ENCODE results near the gene SAMD11.
"Not testable (repeated sequence)": the region's sequence is repeated elsewhere in the genome, so short reads cannot be mapped to it uniquely, and the experiment has no call there.

The SAMD11 gene, protein sequence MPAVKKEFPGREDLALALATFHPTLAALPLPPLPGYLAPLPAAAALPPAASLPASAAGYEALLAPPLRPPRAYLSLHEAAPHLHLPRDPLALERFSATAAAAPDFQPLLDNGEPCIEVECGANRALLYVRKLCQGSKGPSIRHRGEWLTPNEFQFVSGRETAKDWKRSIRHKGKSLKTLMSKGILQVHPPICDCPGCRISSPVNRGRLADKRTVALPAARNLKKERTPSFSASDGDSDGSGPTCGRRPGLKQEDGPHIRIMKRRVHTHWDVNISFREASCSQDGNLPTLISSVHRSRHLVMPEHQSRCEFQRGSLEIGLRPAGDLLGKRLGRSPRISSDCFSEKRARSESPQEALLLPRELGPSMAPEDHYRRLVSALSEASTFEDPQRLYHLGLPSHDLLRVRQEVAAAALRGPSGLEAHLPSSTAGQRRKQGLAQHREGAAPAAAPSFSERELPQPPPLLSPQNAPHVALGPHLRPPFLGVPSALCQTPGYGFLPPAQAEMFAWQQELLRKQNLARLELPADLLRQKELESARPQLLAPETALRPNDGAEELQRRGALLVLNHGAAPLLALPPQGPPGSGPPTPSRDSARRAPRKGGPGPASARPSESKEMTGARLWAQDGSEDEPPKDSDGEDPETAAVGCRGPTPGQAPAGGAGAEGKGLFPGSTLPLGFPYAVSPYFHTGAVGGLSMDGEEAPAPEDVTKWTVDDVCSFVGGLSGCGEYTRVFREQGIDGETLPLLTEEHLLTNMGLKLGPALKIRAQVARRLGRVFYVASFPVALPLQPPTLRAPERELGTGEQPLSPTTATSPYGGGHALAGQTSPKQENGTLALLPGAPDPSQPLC

DNA sequence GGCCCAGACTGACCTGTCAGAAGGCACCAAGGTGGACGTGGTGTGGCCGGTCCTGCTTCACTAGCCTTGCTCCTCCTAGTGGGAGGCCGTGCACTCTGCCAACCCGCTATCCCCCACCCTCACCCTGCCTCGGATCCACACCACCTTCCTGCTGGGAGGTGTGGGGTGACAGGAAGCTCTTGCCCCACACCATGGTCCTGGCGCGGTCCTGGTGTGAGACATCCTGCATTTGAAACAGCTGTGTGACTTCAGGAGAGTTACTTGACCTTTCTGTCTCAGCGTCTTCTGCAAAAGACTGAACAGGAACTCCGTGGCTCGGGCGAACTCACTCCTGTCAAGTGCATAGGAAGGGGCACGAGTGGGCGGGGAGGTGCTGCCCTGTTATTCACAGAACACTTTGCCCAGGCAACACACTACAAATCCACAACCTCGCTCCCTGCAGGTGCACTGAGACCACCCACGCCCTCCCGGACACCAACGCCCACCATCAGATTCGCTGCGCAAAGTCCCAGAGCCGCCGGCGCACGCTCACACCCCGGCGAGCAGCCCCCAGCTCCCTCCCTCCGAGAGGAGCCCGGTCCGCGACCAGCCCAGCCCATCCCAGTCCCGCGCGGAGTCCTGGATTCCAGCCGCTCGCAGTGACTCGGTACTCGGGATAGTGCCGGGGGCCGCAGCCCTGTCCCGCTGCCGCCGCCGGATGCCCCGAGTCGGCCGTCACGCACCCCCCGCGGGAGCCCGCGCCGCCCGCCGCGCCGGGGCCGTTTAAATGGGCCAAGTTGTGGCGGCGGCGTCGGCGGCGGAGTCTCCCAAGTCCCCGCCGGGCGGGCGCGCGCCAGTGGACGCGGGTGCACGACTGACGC, at the start of gene SAMD11:
Gene SAMD11 (plus strand): TSS at position 793 of the 860 bp plus-strand sequence. CDS start 509 bp downstream, outside the sequence.
- DNase-seq = peak; percentile 82 to 99

DNA sequence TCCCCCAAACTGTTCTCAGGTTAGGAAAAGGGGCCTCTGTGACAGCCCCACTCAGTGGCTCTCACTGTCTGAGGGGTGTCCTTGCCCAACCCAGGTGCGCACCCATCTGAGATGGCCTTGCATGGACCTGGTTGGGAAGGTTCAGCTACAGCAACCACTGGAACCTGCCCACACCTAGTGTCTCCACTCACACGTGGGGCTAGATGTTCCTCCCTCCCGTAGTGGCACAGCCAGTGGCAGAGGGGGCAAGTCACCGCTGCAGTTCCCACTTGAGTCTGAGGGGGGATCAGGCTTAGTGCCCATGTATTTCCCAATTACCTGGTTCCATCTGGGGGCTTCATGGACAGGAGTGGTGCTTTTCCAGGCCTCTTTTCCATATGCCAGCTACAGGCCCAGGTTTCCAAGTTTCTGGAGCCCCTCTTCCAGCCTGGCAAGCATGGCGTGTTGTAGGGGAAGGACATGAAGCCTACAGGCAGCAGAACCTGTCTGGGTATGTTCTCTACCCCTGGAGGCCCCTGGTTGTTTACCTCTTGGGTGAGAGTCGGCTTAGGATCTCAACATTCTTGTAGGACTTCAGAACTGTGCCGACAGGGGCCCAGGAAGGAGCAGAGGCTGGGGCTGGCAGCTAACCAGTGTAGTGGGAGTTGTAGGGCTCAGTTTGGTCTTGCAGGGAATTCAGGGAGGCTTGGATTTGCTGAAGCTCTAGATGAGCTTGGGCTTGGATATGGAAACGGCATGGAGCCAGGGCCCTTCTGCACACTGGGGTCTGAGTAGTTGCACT, 47.1 kb upstream of the SAMD11 start:
- not testable (repeated sequence) for DNase-seq

DNA sequence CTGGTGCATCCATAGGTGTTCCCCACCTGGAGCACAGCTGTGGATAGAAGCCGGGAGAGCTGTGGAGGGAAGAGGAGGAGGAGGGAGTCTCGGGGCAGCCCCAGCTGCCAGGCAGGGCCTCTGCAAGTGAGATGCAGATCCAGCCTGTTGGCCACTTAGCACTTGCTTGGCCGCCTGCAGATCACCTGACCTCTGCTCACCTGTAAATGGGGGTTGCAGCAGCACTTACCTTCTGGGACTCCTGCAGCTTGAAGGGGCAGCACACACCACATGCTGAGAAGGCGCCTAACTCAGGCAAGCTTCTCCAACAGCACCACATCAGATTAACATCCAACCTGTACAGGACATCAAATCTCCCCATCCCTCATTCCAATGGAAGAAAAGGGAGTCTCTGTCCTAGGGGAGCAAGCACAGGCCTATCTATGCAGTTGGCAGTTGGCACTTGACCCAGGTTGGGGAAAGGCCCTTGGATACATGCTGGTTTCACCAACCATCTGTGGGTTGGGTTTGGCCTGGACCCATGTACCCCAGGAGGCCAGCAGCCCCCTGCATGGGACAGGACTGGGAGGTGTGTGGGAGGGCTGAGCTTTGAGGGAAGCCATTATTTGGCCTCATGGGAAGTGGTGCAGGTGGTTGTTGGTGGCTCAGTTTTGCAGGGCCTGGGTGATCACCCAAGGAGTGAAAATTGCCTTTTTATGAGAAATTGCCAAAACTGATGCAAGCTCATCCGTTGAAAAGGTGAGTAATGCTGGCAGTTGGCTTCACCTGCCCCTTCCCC, 46.3 kb upstream of the SAMD11 start:
- DNase-seq = not testable (repeated sequence)

DNA sequence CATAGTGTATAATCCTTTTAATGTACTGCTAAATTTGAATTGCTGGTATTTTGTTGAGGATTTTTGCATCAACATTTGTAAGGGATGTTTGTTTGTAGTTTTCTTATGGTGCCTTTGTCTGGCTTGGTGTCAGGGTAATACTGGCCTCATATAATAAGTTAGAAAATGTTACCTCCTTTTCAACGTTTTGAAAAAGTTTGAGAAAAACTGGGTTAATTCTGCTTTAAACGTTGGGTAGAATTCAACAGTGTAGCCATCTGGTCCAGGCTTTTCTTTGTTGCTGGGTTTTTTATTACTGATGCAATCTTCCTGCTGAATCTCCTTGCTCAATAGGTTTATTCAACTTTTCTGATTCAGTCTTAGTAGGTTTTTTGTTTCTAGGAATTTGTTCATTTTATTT, 43.2 kb upstream of the SAMD11 start:
- DNase-seq = not testable (repeated sequence)

DNA sequence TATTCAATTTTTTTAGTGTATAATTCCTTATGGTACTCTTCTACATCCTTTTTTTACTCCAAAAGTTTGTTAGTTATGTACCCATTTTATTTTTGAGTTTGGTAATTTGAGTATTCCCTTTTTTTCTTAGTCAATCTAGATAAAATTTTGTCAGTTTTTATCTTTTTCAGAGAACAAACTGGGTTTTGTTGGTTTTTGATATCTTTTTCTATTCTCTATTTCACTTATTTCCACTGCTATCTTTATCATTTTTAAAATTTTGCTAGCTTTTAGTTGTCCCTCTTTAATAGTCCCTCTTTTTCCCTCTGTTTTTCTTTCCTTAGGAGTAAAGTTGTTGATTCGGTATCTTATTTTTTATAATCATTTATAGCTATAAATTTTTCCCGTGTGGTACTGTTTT, 42.8 kb upstream of the SAMD11 start:
- DNase-seq = not testable (repeated sequence)

DNA sequence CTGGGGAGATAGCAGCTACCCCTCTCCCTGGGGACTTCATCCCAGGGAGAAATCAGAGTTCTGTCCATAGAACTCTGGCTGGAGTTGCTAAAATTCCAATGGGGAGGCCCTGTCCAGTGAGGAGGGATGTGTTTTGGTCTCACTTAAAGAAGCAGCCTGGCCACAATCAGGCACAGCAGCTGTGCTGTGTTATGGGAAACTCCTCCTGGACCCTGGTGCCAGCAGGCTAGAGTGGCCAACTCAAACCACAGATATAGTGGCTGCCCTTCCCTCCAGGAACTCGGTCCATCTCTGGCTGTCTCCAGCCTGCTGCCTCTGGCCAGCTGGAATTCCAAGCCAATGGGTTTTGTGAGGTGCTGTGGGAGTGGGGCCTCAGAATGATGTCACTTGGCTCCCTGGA, 37.4 kb upstream of the SAMD11 start:
- no peak for DNase-seq

DNA sequence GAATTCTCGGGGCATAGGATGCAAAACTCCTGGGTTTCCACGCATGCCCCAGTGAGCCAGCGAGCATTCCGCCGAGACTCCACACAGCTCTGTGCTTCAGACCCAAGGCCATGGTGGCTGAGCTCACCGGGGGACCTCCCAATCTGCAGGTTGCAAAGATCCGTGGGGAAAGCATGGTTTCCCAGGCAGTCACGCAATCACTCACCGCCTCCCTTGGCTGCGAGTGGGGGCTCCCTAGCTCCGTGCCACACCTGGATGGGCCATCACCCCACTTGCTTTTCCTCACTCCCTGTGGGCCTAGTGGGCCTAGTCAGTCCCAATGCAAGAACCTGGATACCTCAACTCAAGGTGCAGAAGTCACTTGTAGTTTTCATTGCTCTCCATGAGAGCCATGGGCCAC, 37.0 kb upstream of the SAMD11 start:
- no peak for DNase-seq

DNA sequence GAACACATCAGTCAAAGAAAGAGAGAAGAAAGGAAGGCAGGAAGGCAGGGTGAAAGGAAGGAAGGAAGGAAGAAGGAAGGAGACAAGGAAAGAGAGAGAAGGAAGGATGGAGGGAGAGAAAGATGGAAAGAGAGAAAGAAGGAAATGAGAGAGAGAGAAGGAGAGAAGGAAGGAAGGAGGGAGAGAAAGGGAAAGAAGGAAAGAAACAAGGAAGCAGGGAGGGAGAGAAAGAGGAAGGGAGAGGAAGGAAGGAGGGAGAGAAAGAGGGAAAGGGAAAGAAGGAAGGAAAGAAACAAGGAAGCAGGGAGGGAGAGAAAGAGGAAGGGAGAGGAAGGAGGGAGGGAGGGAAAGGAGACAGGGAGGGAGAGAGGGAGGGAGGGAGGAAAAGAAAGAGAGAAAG, 35.4 kb upstream of the SAMD11 start:
- DNase-seq = no peak

DNA sequence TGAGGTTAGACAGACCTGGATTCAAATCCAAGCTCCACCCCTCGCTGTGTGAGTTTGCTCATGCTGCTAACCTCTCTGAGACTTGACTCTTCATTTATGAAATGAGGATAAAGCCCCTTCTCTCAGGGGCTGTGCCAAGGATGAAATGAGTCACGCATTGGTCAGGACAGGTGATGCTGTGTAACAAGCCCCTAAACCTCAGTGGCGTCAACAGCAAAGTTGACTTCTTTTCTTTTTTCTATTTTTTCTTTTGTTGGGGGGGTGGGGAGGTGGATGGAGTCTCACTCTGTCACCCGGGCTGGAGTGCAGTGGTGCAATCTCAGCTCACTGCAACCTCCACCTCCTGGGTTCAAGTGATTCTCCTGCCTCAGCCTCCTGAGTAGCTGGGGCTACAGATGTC, 33.9 kb upstream of the SAMD11 start:
- DNase-seq = not testable (repeated sequence)

DNA sequence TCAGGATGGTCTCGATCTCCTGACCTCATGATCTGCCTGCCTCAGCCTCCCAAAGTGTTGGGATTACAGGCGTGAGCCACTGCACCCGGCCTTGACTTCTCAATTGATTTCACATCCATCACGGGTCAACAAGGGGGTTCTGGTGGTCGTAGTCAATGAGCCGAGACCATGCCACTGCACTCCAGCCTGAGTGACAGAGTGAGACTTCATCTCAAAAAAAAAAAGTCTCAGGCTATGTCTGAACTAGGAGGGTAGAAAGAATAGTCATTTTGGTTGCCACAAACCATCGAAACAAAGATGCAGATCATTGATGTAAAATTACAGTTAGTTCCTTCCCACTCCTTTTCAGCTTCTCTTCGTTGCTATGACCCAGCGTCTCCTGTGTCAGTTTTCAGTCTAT, 33.5 kb upstream of the SAMD11 start:
- not testable (repeated sequence) for DNase-seq

DNA sequence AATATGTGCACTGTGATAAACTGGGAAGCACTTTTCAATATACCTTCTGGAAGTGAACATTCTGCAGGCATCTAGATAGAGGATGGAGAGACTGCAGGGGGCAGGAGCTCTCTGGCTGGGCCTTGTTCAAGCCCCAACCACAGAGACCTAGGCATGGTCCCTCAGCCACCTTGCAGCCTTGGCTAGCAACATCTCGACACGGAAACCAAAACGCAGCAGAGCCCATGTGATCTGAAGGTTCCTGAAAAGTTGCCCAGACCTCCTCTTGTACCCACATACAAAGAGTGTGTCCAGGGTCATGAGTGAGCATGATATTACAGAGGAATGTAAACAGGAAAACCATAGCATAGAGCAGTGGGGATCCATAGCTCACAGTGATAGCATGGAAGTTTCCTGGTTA, 33.1 kb upstream of the SAMD11 start:
- no peak for DNase-seq

DNA sequence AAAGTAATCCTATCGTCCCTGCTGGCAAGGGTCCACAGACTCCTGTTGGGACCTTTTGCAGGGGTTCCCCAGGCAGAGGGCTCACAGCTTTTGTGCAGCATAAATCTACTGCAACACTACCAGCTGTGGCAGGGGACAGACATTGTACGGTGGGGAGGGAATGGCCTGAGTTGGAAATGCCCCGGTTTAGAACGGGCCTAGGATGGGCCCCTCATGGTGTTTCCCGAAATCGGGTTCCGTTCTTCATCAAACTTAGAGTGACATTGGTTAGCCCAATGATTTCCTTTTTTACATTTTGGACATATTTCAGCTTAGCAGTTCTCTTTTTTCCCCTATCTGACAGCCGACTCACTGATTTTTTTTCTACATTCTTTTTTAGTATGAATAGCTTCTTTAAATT, 26.5 kb upstream of the SAMD11 start:
- DNase-seq = no peak

DNA sequence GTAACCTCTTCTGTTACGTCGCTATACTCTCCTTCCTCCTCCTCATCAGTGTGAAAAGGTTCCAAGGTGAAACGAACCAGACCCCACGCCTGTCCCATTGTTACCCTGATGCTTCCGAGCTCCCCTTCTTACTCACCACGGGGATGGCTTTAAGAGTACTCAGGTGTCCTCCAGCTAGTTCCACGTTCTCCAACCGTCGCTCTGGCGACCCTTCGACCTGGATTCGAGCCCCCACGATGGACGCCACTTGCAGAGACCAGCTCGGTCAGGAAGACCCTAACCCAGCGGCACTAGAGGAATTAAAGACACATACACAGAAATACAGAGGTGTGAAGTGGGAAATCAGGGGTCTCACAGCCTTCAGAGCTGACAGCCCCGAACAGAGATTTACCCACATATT, 25.8 kb upstream of the SAMD11 start:
- DNase-seq = not testable (repeated sequence)

DNA sequence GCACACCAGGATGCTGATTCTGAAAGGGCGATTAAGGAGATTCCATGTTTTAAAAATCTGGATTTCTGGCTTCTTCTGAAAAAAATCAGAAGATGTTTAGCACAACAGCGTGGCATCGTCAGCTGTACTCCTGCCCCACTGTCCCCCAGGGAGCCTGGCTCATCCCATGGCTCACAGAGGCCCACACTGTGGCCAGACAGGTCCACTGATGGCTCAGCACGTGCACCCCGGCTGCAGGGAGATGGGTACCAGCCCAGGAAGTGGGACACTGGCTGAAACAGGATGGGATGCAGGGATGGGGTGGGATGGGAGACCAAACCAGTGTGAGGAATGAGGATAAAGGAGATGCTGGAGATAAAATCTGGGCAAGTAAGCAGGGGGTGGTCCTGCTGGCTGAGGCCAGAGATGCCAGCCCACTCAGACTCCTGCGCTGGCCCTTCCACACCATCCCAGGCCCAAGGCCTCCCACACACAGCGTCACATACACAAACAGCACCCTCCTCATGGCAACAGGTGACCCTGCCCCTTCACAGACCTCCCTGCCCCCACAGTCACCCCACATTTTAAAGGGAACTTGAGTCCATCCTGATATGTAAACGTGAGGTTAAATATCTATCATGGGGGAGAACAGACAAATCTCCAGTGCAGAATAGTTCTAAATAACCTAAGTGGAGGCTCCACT, 23.9 kb upstream of the SAMD11 start:
- DNase-seq = no peak

DNA sequence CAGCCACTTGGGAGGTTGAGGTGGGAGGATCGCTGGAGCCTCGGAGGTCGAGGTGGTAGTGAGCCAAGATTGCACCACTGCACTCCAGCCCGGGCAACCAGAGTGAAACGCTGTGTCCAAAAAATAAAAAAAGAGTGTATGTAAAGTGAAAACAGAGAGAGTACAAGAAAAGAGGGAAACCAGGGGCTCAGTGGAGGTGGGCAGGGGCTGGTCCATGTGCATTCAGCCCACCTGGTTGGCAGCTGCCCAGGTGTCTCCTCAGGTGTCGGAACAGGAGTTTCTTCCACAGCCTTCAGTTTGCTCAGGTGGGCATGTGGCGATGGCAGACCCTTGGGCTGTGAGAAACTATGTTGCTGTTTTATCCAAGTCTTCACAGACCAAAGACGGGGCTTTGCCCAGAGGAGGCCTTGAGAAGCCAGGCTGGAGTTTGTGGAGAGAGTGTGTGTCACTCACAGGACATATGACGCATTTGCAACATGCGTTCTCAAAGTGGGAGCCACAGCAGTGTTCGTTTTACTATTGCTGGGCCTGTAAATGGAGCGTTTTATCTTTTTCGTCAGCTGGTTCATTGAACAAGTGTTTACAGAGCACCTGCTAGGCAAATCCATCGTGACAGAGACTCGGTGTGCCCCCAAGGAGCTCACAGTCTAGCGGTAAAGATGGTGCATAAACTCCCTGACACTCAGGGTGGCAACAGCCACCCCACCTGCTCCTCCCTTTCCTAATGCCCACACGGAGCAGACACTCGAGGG, 22.4 kb upstream of the SAMD11 start:
- peak; percentile 44 to 59 for DNase-seq

DNA sequence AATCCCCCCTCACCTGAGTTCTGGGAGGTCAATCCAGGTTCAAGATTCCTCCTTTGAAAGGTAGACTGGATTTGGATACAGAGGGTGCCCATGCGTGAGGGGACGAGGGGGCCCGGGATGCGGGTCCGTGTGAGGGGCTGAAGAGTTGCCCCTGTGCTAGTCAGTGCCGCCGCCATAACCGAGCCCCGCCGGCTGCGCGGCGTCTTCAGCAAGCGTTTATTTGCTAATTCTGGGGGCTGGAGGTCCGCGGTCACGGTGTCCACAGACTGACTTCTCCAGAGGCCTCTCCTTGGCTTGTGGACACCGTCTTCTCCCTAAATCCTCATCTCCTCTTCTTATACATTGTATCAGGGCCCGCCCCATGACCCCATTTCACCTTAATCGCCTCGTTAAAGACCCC, 20.9 kb upstream of the SAMD11 start:
- DNase-seq = no peak

DNA sequence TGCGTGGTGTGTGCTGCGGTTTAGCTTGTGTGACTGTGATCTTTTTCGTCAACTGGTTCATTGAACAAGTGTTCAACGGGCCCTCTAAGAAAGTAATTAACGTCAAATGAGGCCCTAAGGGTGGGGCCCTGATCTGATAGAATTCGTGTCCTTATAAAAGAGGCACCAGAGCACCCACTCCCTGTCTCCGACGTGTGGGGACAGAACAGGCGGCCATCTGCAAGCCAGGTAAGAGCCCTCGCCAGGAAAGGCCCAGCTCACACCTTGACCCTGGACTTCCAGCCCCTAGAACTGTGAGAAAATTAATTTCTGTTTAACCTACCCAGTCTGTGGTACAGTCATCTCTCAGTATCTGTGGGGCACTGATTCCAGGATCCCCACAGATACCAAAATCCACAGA, 20.4 kb upstream of the SAMD11 start:
- no peak for DNase-seq

DNA sequence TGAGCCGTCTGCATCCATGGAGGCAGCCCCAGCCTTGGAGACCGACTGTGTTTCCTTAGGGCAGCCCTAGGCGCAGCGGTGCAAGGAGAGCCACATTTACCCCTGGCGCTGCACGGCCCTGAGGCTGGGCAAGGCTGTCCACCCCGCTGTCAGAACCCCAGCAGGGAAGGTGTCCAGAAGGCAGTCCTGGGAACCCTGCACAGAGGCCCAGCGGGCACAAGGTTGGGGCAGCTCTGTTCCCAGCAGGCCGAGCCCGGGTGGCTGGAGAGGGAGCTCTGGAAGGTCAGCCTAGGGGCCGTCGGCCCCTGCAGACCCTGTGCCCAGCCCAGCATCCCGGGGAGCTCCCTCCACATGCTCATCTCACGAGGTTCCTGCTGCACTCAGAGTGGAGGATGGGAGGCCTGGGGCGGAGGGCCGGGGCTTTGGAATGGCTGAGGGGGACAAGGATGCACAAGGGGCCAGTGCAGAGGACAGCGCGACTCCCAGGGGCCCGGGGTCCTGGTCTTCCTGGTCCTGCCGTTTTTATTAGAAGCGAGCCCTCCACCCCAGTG, 19.9 kb upstream of the SAMD11 start:
- DNase-seq = no peak

DNA sequence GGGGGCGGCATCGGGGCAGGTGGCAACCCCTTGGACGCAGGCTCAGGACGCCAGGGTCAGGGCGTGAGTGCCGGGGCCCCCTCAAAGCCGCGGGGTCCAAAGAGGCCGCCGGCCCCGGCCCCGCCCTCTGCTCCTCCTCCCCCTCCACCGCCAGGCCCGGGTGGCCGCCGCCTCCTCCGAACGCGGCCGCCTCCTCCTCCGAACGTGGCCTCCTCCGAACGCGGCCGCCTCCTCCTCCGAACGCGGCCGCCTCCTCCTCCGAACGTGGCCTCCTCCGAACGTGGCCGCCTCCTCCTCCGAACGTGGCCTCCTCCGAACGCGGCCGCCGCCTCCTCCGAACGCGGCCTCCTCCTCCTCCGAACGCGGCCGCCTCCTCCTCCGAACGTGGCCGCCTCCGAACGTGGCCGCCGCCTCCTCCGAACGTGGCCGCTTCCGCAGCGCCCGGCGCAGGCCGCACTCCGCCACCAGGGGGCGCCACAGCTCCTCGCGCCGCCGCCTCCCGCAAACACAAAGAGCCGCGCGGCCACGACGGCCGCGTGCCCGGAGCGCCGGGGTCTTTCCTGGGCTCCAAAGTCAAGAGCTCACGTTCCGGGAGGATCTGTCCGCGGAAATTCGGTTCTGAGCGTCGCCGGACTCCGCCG, 19.3 kb upstream of the SAMD11 start:
- DNase-seq = peak; percentile 65 to 93
